H1 (cell line): ENCODE measurements around the gene PRKAR1B. TPM values are rescaled to one million over a fixed set of nuclear protein-coding genes. Genes with fewer than 3 reads are reported as not detected.

Source experiments
- CTCF ChIA-PET: fragments of 300-600 bp; sonication (Branson Sonifier 250); formaldehyde crosslinking; loops from one replicate; lab custom pipeline; 2021; ENCODE audit not compliant: partially characterized antibody; lab: Charles Lee
- POLR2A ChIA-PET: fragments of 300-600 bp; sonication (Branson Sonifier 250); formaldehyde crosslinking; loops from one replicate; lab custom pipeline; 2021; ENCODE audit warnings: inconsistent platforms; ENCODE audit not compliant: partially characterized antibody; lab: Charles Lee
- DNase-seq, 2 experiments: peaks; one replicate each; pipeline versions ENCODE4 v3.0.0 to v3.0.0-alpha.2; 2010 to 2022; ENCODE audit warnings: low spot score in 2 of 2, low read depth in 1 of 2, mixed read lengths in 1 of 2
- FAIRE-seq: peaks from 2 replicates; lab custom pipeline; 2011; peaks lifted over from hg19 to GRCh38; lab: Jason Lieb, UNC
- H2AFZ ChIP-seq: 2 replicates; pipeline ENCODE4 v1.8.1; 2012; ENCODE audit warnings: low read length, inconsistent platforms
- H2AK5ac ChIP-seq: 2 replicates; pipeline ENCODE4 v1.6.1; 2013; ENCODE audit warnings: low read depth, low read length
- H2BK120ac ChIP-seq: replicated peaks from 2 replicates; pipeline ENCODE3; 2013; ENCODE audit warnings: low read depth, low read length, inconsistent platforms
- H2BK12ac ChIP-seq: 2 replicates; pipeline ENCODE4 v1.6.1; 2013; ENCODE audit warnings: low read depth, low read length
- H2BK15ac ChIP-seq: 2 replicates; pipeline ENCODE4 v1.6.1; 2013; ENCODE audit warnings: low read length
- H2BK20ac ChIP-seq: 2 replicates; pipeline ENCODE4 v1.6.1; 2013; ENCODE audit warnings: low read length
- H2BK5ac ChIP-seq: 2 replicates; pipeline ENCODE4 v1.6.1; 2013; ENCODE audit warnings: low read depth, low read length
- H3K14ac ChIP-seq: 2 replicates; pipeline ENCODE4 v1.6.1; 2013; ENCODE audit warnings: inconsistent platforms; ENCODE audit not compliant: insufficient read length
- H3K18ac ChIP-seq: 2 replicates; pipeline ENCODE4 v1.6.1; 2013; ENCODE audit warnings: low read length; ENCODE audit errors: extremely low read depth
- H3K23ac ChIP-seq: 2 replicates; pipeline ENCODE4 v1.6.1; 2013; ENCODE audit warnings: inconsistent platforms; ENCODE audit not compliant: insufficient read length
- H3K23me2 ChIP-seq: 2 replicates; pipeline ENCODE4 v1.6.1; 2013; ENCODE audit warnings: low read depth, low read length
- H3K27ac ChIP-seq: 2 replicates; pipeline ENCODE4 v1.6.1; 2011; ENCODE audit warnings: low read depth, low read length, inconsistent platforms
- H3K27me3 ChIP-seq, 4 experiments: replicated peaks in 1 of 4; 1 replicate in 1 of 4; 2 replicates in 3 of 4; pipeline versions ENCODE4 v1.6.1 to v1.8.1; 2011 to 2013; ENCODE audit warnings: low read length in 3 of 4, mild to moderate bottlenecking in 3 of 4, inconsistent platforms in 2 of 4, mixed read lengths in 2 of 4, moderate library complexity in 1 of 4; ENCODE audit not compliant: control insufficient read depth in 3 of 4, insufficient read depth in 3 of 4; ENCODE audit errors: extremely low read depth in 1 of 4
- H3K36me3 ChIP-seq, 4 experiments: 2 replicates each; pipeline versions ENCODE4 v1.6.1 to v1.8.1; 2011 to 2013; ENCODE audit warnings: mild to moderate bottlenecking in 4 of 4, low read length in 3 of 4, moderate library complexity in 2 of 4, control low read depth in 1 of 4, inconsistent platforms in 1 of 4; ENCODE audit not compliant: insufficient read depth in 4 of 4, control insufficient read depth in 2 of 4
- H3K4ac ChIP-seq: replicated peaks from 2 replicates; pipeline ENCODE3; 2013; ENCODE audit warnings: low read length, low read depth, mixed read lengths, inconsistent platforms; ENCODE audit not compliant: insufficient read length
- H3K4me1 ChIP-seq, 4 experiments: replicated peaks in 1 of 4; 1 replicate in 1 of 4; 2 replicates in 3 of 4; pipeline versions ENCODE4 v1.6.1 to v1.8.1; 2011 to 2013; ENCODE audit warnings: low read length in 3 of 4, inconsistent platforms in 2 of 4, mixed read lengths in 1 of 4; ENCODE audit not compliant: insufficient read depth in 4 of 4, control insufficient read depth in 3 of 4
- H3K4me2 ChIP-seq, 2 experiments: 2 replicates each; pipeline versions ENCODE4 v1.6.1 to v1.8.1; 2011 to 2013; ENCODE audit warnings: low read depth in 2 of 2, low read length in 2 of 2, control low read depth in 1 of 2, inconsistent platforms in 1 of 2, mild to moderate bottlenecking in 1 of 2; ENCODE audit not compliant: insufficient read depth in 1 of 2
- H3K4me3 ChIP-seq, 4 experiments: fragments of 200-600, 300-600 bp in 1 of 4; sonication (generic), shearing (Covaris generic), sonication (Bioruptor Twin) in 1 of 4; 2 replicates each; pipeline versions ENCODE4 v1.5.1 to v1.8.1; 2011 to 2016; ENCODE audit warnings: low read length in 4 of 4, low read depth in 3 of 4, control low read depth in 2 of 4, inconsistent platforms in 2 of 4, mild to moderate bottlenecking in 2 of 4, mixed read lengths in 1 of 4, moderate library complexity in 1 of 4; ENCODE audit not compliant: insufficient read depth in 2 of 4; ENCODE audit errors: extremely low read depth in 1 of 4
- H3K56ac ChIP-seq: replicated peaks from 2 replicates; pipeline ENCODE3; 2013; ENCODE audit warnings: low read depth, mild to moderate bottlenecking, mixed read lengths, low read length, inconsistent platforms; ENCODE audit not compliant: insufficient read length
- H3K79me1 ChIP-seq: 2 replicates; pipeline ENCODE4 v1.6.1; 2013; ENCODE audit warnings: low read depth, low read length, control low read depth
- H3K79me2 ChIP-seq, 2 experiments: 2 replicates each; pipeline versions ENCODE4 v1.6.1 to v1.8.1; 2012 to 2013; ENCODE audit warnings: low read length in 2 of 2, mild to moderate bottlenecking in 2 of 2, inconsistent platforms in 1 of 2; ENCODE audit not compliant: insufficient read depth in 2 of 2, control insufficient read depth in 1 of 2
- H3K9ac ChIP-seq, 4 experiments: replicated peaks in 1 of 4; 1 replicate in 1 of 4; 2 replicates in 3 of 4; pipeline versions ENCODE4 v1.6.1 to v1.8.1; 2011 to 2013; ENCODE audit warnings: low read depth in 3 of 4, low read length in 3 of 4, control low read depth in 2 of 4, mild to moderate bottlenecking in 2 of 4, moderate library complexity in 2 of 4, inconsistent platforms in 1 of 4; ENCODE audit errors: extremely low read depth in 1 of 4
- H3K9me3 ChIP-seq, 2 experiments: 2 replicates each; pipeline versions ENCODE4 v1.6.1 to v1.8.1; 2012 to 2013; ENCODE audit warnings: mild to moderate bottlenecking in 2 of 2, moderate library complexity in 2 of 2, control low read depth in 1 of 2, inconsistent platforms in 1 of 2, low read depth in 1 of 2, low read length in 1 of 2, mixed read lengths in 1 of 2; ENCODE audit not compliant: insufficient read depth in 2 of 2
- H4K20me1 ChIP-seq, 2 experiments: replicated peaks in 1 of 2; 2 replicates each; pipeline versions ENCODE3 to v1.8.1; 2011 to 2013; ENCODE audit warnings: inconsistent platforms in 2 of 2, low read length in 2 of 2, mild to moderate bottlenecking in 1 of 2; ENCODE audit not compliant: insufficient read depth in 2 of 2, control insufficient read depth in 1 of 2
- H4K5ac ChIP-seq: 2 replicates; pipeline ENCODE4 v1.6.1; 2013; ENCODE audit warnings: low read length, low read depth, mixed read lengths, inconsistent platforms; ENCODE audit not compliant: insufficient read length
- H4K8ac ChIP-seq: 2 replicates; pipeline ENCODE4 v1.8.0; 2013; ENCODE audit warnings: mild to moderate bottlenecking, moderate library complexity, low read length, inconsistent platforms; ENCODE audit not compliant: insufficient read depth; ENCODE audit errors: extremely low read depth
- H4K91ac ChIP-seq: replicated peaks from 2 replicates; pipeline ENCODE3; 2013; ENCODE audit warnings: low read length, mixed read lengths, inconsistent platforms; ENCODE audit not compliant: insufficient read length
- ATF2 ChIP-seq: IDR thresholded peaks from 2 replicates; pipeline ENCODE4 v1.6.1; 2012; ENCODE audit warnings: low read length, inconsistent platforms
- CTBP2 ChIP-seq: IDR thresholded peaks from 2 replicates; pipeline ENCODE4 v1.7.0; 2011; ENCODE audit warnings: borderline replicate concordance, mild to moderate bottlenecking, moderate library complexity, mixed read lengths, low read length; ENCODE audit not compliant: insufficient read depth, insufficient read length
- CTCF ChIP-seq, 3 experiments: IDR thresholded peaks; 1 replicate in 2 of 3; 2 replicates in 1 of 3; pipeline versions ENCODE4 v1.5.1 to v1.6.1; 2011; ENCODE audit warnings: low read length in 3 of 3, mild to moderate bottlenecking in 3 of 3, inconsistent platforms in 2 of 3, low read depth in 1 of 3, moderate library complexity in 1 of 3; ENCODE audit not compliant: insufficient read depth in 1 of 3; ENCODE audit errors: control extremely low read depth in 1 of 3
- JUN ChIP-seq: IDR thresholded peaks from 2 replicates; pipeline ENCODE4 v1.6.1; 2011; ENCODE audit warnings: low read depth, mild to moderate bottlenecking, improper control_type of control experiment, low read length
- SIN3A ChIP-seq, 2 experiments: IDR thresholded peaks in 1 of 2; conservative IDR thresholded peaks in 1 of 2; 2 replicates each; pipeline ENCODE4 v1.6.1; 2011 to 2012; ENCODE audit warnings: low read length in 2 of 2, improper control_type of control experiment in 1 of 2, low read depth in 1 of 2, mild to moderate bottlenecking in 1 of 2
- TBP ChIP-seq: IDR thresholded peaks from 2 replicates; pipeline ENCODE4 v1.6.1; 2011; ENCODE audit warnings: low read depth, low read length, improper control_type of control experiment
- WGBS, 2 experiments: shearing (Covaris generic) in 1 of 2; methylation state at CpG; one replicate each; pipeline versions ENCODE4 v1.1.6 to v1.1.7; 2013 to 2015; ENCODE audit warnings: low lambda C conversion rate in 2 of 2, mixed read lengths in 2 of 2, inconsistent platforms in 1 of 2, low coverage in 1 of 2, missing lambda C conversion rate in 1 of 2; ENCODE audit not compliant: insufficient replicate concordance in 2 of 2, insufficient coverage in 1 of 2, insufficient read length in 1 of 2; ENCODE audit errors: extremely low coverage in 1 of 2, missing lambda C conversion rate in 1 of 2; 5-methylcytosine and 5-hydroxymethylcytosine counted together
- polyA plus RNA-seq, 7 experiments: library from polyadenylated mRNA; depleted of rRNA in 3 of 7; stranded (reverse) in 5 of 7; unstranded in 2 of 7; fragments of >200 nt in 5 of 7; fragments of 200-250 nt in 2 of 7; gene quantifications; 1 replicate in 5 of 7; 2 replicates in 1 of 7; 4 replicates in 1 of 7; pipeline versions ENCODE4 v1.2.1 to v1.2.3, GENCODE V29; 2011 to 2013; ENCODE audit warnings: missing spikeins in 2 of 7, mixed read lengths in 2 of 7
- total RNA-seq: library from RNA; stranded (reverse); fragmentation: NEBNext Ultra II Directional; extraction: Animal tissue kit (Norgen Biotek cat#: 25700); gene quantifications from 2 replicates; pipeline ENCODE4 v1.2.1, GENCODE V29; 2021

The PRKAR1B gene
- total and polyA plus RNA-seq, 2 of the 8 experiments (the other 6 are each of a cell fraction or from before 2014, with no cell fraction given) = 12.3 to 55.7 TPM

GRCh38 chr7:590731-591551 lies 136.1 kb downstream of the PRKAR1B start:
- FAIRE-seq = no peak
- Histone ChIP-seq H3K79me2 (no peaks in the 10 kb centered on the region), H3K9me3 (peaks cover 4 to 5% of the 10 kb centered on the region in 2 experiments; a peak in 3 of 4 replicates), H2AFZ (no peak overlapping the region), H2BK120ac (no peak overlapping the region), H2AK5ac (no peak overlapping the region), H3K4me3 (no peak overlapping the region), H3K4ac (no peak overlapping the region), H2BK15ac (no peak overlapping the region), H3K9ac (no peak overlapping the region), H3K56ac (no peak overlapping the region), H4K5ac (no peak overlapping the region), H3K36me3 (peaks cover 0 to 15% (median 9%) of the 10 kb centered on the region in 4 experiments; a peak in 6 of 8 replicates), H3K4me1 (no peaks in the 10 kb centered on the region), H3K4me2 (no peak overlapping the region), H3K27ac (no peak overlapping the region), H3K14ac (no peak overlapping the region), H3K79me1 (no peaks in the 10 kb centered on the region; the same call in 1 of the 2 replicates), H3K27me3 (no peaks in the 10 kb centered on the region), H2BK20ac (no peak overlapping the region), H3K23ac (no peak overlapping the region), H2BK12ac (no peak overlapping the region), H2BK5ac (no peak overlapping the region), H4K8ac (no peak overlapping the region; the same call in 1 of the 2 replicates), H4K91ac (no peak overlapping the region), H3K23me2 (peaks cover 7% of the 10 kb centered on the region; the same call in 1 of the 2 replicates), H4K20me1 (peaks cover 0 to 5% of the 10 kb centered on the region in 2 experiments), H3K18ac (no peak overlapping the region; the same call in 1 of the 2 replicates)
- ChIA-PET CTCF (interaction anchor here (0.9 to 1.0 kb wide), 2 partner anchors 12 to 495 kb away, joined by 3 to 4 read pairs; no protein-coding TSS in a partner anchor), POLR2A (no interaction called here)
- DNase-seq = no peak
- 93% methylated on average over 43 of the region's 45 CpGs; no CpG with 5 or more reads in 1 of the 2 experiments for WGBS, 2 experiments
- TF ChIP-seq JUN = no peak
- no peak for TF ChIP-seq ATF2
- no peak for TF ChIP-seq TBP
- no peak for TF ChIP-seq SIN3A (conservative IDR thresholded peaks at IDR 0.05 in 1 of 2, IDR thresholded peaks at IDR 0.05 in 1 of 2; ENCODE audit: low read depth in 1 of 2, low read length in 2 of 2)
- no peak for TF ChIP-seq CTCF (IDR thresholded peaks at IDR 0.05; ENCODE audit: control extremely low read depth in 1 of 3, insufficient read depth in 1 of 3, low read depth in 1 of 3, low read length in 3 of 3)
- no peak for TF ChIP-seq CTBP2
